ENCODE measurements around the gene MRAS. TPM values are rescaled to one million over a fixed set of nuclear protein-coding genes. Genes with fewer than 3 reads are reported as not detected.

The MRAS gene
- total RNA-seq, 2 donors from 2014 or later: 174 to 288 TPM

- H3K4me1 ChIP-seq: peaks cover 0 to 98% of the 10 kb centered on the region in 2 donors
Observed at GRCh38 chr3:138360869-138361525, 12.6 kb downstream of the MRAS start.

GRCh38 chr3:138361561-138361971, 13.2 kb downstream of the MRAS start:
- Histone ChIP-seq H3K27ac (peak overlapping the region; percentile 79 to 95), H3K27me3 (no peaks in the 10 kb centered on the region), H3K36me3 (no peaks in the 10 kb centered on the region), H3K4me3 (no peak overlapping the region), H3K9me3 (no peaks in the 10 kb centered on the region), H3K4me1 (peaks cover 0 to 98% of the 10 kb centered on the region in 2 donors)
- DNase-seq (ENCODE audit: low spot score): no peak
- TF ChIP-seq CTCF (IDR thresholded peaks at IDR 0.05): no peak

More at GRCh38 chr3:138360869-138361525, 12.6 kb downstream of the MRAS start:
- Histone ChIP-seq H3K27me3 (no peaks in the 10 kb centered on the region), H3K36me3 (no peaks in the 10 kb centered on the region), H3K9me3 (no peaks in the 10 kb centered on the region), H3K27ac (peak overlapping the region; percentile 79 to 95), H3K4me3 (no peak overlapping the region)
- DNase-seq (ENCODE audit: low spot score): no peak
- no peak for TF ChIP-seq CTCF (IDR thresholded peaks at IDR 0.05)

GRCh38 chr3:138362538-138362937, 14.2 kb downstream of the MRAS start:
- peak overlapping the region; percentile 79 to 95 for H3K27ac ChIP-seq
- H3K4me1 ChIP-seq: peaks cover 0 to 98% of the 10 kb centered on the region in 2 donors
- DNase-seq (ENCODE audit: low spot score): no peak
- H3K27me3 ChIP-seq: no peaks in the 10 kb centered on the region
- H3K36me3 ChIP-seq: no peaks in the 10 kb centered on the region
- peak in 1 of 2 donors; percentile 21 for TF ChIP-seq CTCF (IDR thresholded peaks at IDR 0.05)
- H3K9me3 ChIP-seq: no peaks in the 10 kb centered on the region
- H3K4me3 ChIP-seq: no peak overlapping the region

GRCh38 chr3:138363322-138363721, 14.9 kb downstream of the MRAS start:
- Histone ChIP-seq H3K36me3 (no peaks in the 10 kb centered on the region), H3K4me1 (peaks cover 0 to 100% of the 10 kb centered on the region in 2 donors), H3K27ac (peak overlapping the region; percentile 79 to 95), H3K9me3 (no peaks in the 10 kb centered on the region), H3K4me3 (no peak overlapping the region), H3K27me3 (no peaks in the 10 kb centered on the region)
- TF ChIP-seq CTCF (IDR thresholded peaks at IDR 0.05): no peak
- no peak for DNase-seq (ENCODE audit: low spot score)

- no peak for DNase-seq (ENCODE audit: low spot score)
- H3K4me1 ChIP-seq: peaks cover 0 to 100% of the 10 kb centered on the region in 2 donors
- no peak for TF ChIP-seq CTCF (IDR thresholded peaks at IDR 0.05)
- H3K9me3 ChIP-seq: no peaks in the 10 kb centered on the region
- H3K36me3 ChIP-seq: no peaks in the 10 kb centered on the region
- H3K4me3 ChIP-seq: no peak overlapping the region
- peak overlapping the region; percentile 79 to 95 for H3K27ac ChIP-seq
- H3K27me3 ChIP-seq: no peaks in the 10 kb centered on the region
Observed at GRCh38 chr3:138364356-138365252, 16.2 kb downstream of the MRAS start.
